SK-N-SH (cell line): ENCODE results near the gene HRH1. TPM values are rescaled to one million over a fixed set of nuclear protein-coding genes. Genes with fewer than 3 reads are reported as not detected.

Source experiments
- CTCF ChIA-PET: fragments of 300-600, 350-600 bp; formaldehyde crosslinking; extraction: SDS; loops from one replicate; lab custom pipeline; 2021; lab: Yijun Ruan, JAX
- POLR2A ChIA-PET: fragments of 350-600 bp; sonication (Branson Sonifier 250); formaldehyde crosslinking; extraction: SDS; loops from one replicate; lab custom pipeline; 2020; ENCODE audit warnings: antibody characterized with exemption, inconsistent platforms; lab: Yijun Ruan, JAX
- DNase-seq: peaks from one replicate; pipeline ENCODE4 v3.0.0; 2012
- H2AFZ ChIP-seq: fragments of 200-600 bp; sonication (generic); 2 replicates; pipeline ENCODE4 v1.8.1; 2016; ENCODE audit warnings: antibody characterized with exemption, mild to moderate bottlenecking, low read depth
- H3F3A ChIP-seq: fragments of 200-600 bp; sonication (generic); replicated peaks from 2 replicates; pipeline ENCODE3; 2016; ENCODE audit warnings: antibody characterized with exemption, mild to moderate bottlenecking; ENCODE audit not compliant: insufficient read depth
- H3K27ac ChIP-seq, 2 experiments: fragments of 200-500 bp in 1 of 2; fragments of 200-600 bp in 1 of 2; sonication (Bioruptor generic) in 1 of 2; sonication (generic), shearing (Covaris generic) in 1 of 2; 2 replicates each; pipeline versions ENCODE4 v1.5.1 to v1.6.1; 2014 to 2016; ENCODE audit warnings: low read depth in 2 of 2, inconsistent platforms in 1 of 2, low read length in 1 of 2, mild to moderate bottlenecking in 1 of 2, mixed read lengths in 1 of 2
- H3K27me3 ChIP-seq: fragments of 200-600 bp; sonication (generic), shearing (Covaris generic); 2 replicates; pipeline ENCODE4 v1.6.1; 2016; ENCODE audit warnings: mixed run types; ENCODE audit not compliant: insufficient read depth
- H3K36me3 ChIP-seq, 2 experiments: fragments of 200-500 bp in 1 of 2; fragments of 200-600 bp in 1 of 2; sonication (Bioruptor generic) in 1 of 2; sonication (generic) in 1 of 2; replicated peaks in 1 of 2; 2 replicates each; pipeline versions ENCODE3 to v1.5.1; 2014 to 2016; ENCODE audit warnings: low read length in 1 of 2, mild to moderate bottlenecking in 1 of 2; ENCODE audit not compliant: insufficient read depth in 2 of 2, control insufficient read depth in 1 of 2
- H3K4me1 ChIP-seq, 2 experiments: fragments of 200-500 bp in 1 of 2; fragments of 200-600 bp in 1 of 2; sonication (Bioruptor generic) in 1 of 2; sonication (generic), shearing (Covaris generic) in 1 of 2; 2 replicates each; pipeline versions ENCODE4 v1.5.1 to v1.6.1; 2014 to 2016; ENCODE audit warnings: low read depth in 1 of 2, low read length in 1 of 2, mixed run types in 1 of 2; ENCODE audit not compliant: insufficient read depth in 2 of 2, control insufficient read depth in 1 of 2
- H3K4me2 ChIP-seq: fragments of 200-600 bp; sonication (generic), shearing (Covaris generic); 2 replicates; pipeline ENCODE4 v1.6.1; 2017; ENCODE audit warnings: mixed run types
- H3K4me3 ChIP-seq, 2 experiments: fragments of 200-500 bp in 1 of 2; fragments of 200-600 bp in 1 of 2; sonication (Bioruptor generic) in 1 of 2; sonication (generic), shearing (Covaris generic) in 1 of 2; 2 replicates each; pipeline versions ENCODE4 v1.5.1 to v1.8.1; 2014 to 2016; ENCODE audit warnings: low read depth in 2 of 2, inconsistent platforms in 1 of 2, low read length in 1 of 2, mild to moderate bottlenecking in 1 of 2, mixed read lengths in 1 of 2, moderate library complexity in 1 of 2
- H3K79me2 ChIP-seq: fragments of 200-600 bp; sonication (generic); 2 replicates; pipeline ENCODE4 v1.8.1; 2017; ENCODE audit warnings: mild to moderate bottlenecking; ENCODE audit not compliant: insufficient read depth
- H3K9ac ChIP-seq: fragments of 200-600 bp; sonication (generic); 2 replicates; pipeline ENCODE4 v1.6.1; 2017; ENCODE audit warnings: mixed run types
- H3K9me2 ChIP-seq: fragments of 200-600 bp; sonication (generic); 2 replicates; pipeline ENCODE4 v1.6.1; 2017; ENCODE audit warnings: mixed run types
- H3K9me3 ChIP-seq: fragments of 200-600 bp; sonication (generic); 2 replicates; pipeline ENCODE4 v1.6.1; 2017; ENCODE audit warnings: mixed run types, mild to moderate bottlenecking, moderate library complexity
- H4K20me1 ChIP-seq: fragments of 200-600 bp; sonication (generic); 2 replicates; pipeline ENCODE4 v1.6.1; 2017; ENCODE audit warnings: mild to moderate bottlenecking, mixed run types; ENCODE audit not compliant: insufficient read depth
- CHD2 ChIP-seq: fragments of 150-350 bp; IDR thresholded peaks from 2 replicates; pipeline ENCODE4 v1.6.1; 2018; ENCODE audit warnings: low read length; ENCODE audit not compliant: partially characterized antibody
- EP300 ChIP-seq, 2 experiments: IDR thresholded peaks; 2 replicates each; pipeline versions ENCODE4 v1.4.0 to v1.6.1; 2012; ENCODE audit warnings: borderline replicate concordance in 1 of 2, low read depth in 1 of 2, low read length in 1 of 2
- FOSL2 ChIP-seq: IDR thresholded peaks from 2 replicates; pipeline ENCODE4 v1.4.0; 2012; ENCODE audit warnings: low read depth, mild to moderate bottlenecking, moderate library complexity, borderline replicate concordance
- FOXJ3 ChIP-seq: sonication (generic); formaldehyde crosslinking; IDR thresholded peaks from 2 replicates; pipeline ENCODE4 v1.5.1; 2020; ENCODE audit warnings: mild to moderate bottlenecking, missing genetic modification reagents
- JUND ChIP-seq: IDR thresholded peaks from 2 replicates; pipeline ENCODE4 v1.4.0; 2012
- NFIC ChIP-seq: IDR thresholded peaks from 2 replicates; pipeline ENCODE4 v1.4.0; 2012; ENCODE audit warnings: borderline replicate concordance
- NRF1 ChIP-seq: IDR thresholded peaks from 2 replicates; pipeline ENCODE4 v1.6.1; 2012; ENCODE audit warnings: low read depth, mild to moderate bottlenecking, low read length
- RAD21 ChIP-seq: IDR thresholded peaks from 2 replicates; pipeline ENCODE4 v1.6.1; 2012; ENCODE audit warnings: mild to moderate bottlenecking, low read length
- RFX5 ChIP-seq: IDR thresholded peaks from 2 replicates; pipeline ENCODE4 v1.6.1; 2012; ENCODE audit warnings: mild to moderate bottlenecking, improper control_type of control experiment, low read length
- RXRA ChIP-seq: IDR thresholded peaks from 2 replicates; pipeline ENCODE4 v1.4.0; 2012; ENCODE audit warnings: low read depth, mild to moderate bottlenecking, borderline replicate concordance
- TCF12 ChIP-seq: IDR thresholded peaks from 2 replicates; pipeline ENCODE4 v1.4.0; 2012
- WGBS: methylation state at CpG from one replicate; pipeline ENCODE4 v1.1.6; 2017; ENCODE audit warnings: low lambda C conversion rate; 5-methylcytosine and 5-hydroxymethylcytosine counted together
- polyA plus RNA-seq, 3 experiments: library from polyadenylated mRNA; depleted of rRNA; stranded (reverse); fragments of >200 nt; gene quantifications; 2 replicates each; pipeline ENCODE4 v1.2.3, GENCODE V29; 2012
- TF ChIP-seq, protein P1 (sequence below): IDR thresholded peaks from 2 replicates; pipeline ENCODE4; 2012
- TF ChIP-seq, protein P2 (sequence below): IDR thresholded peaks from 2 replicates; pipeline ENCODE4 v1.4.0; 2012; ENCODE audit warnings: low read depth
- TF ChIP-seq, protein P3 (sequence below): IDR thresholded peaks from 2 replicates; pipeline ENCODE4 v1.4.0; 2012; ENCODE audit warnings: low read depth, borderline replicate concordance
- TF ChIP-seq, protein P4 (sequence below): fragments of 200-600 bp; sonication (generic); IDR thresholded peaks from 2 replicates; pipeline ENCODE4 v1.6.1; 2017; ENCODE audit warnings: antibody characterized with exemption, mild to moderate bottlenecking, moderate library complexity

The HRH1 gene
- polyA plus RNA-seq, 1 of the 3 experiments (the other 2 are of a cell fraction): 6.2 TPM

DNA sequence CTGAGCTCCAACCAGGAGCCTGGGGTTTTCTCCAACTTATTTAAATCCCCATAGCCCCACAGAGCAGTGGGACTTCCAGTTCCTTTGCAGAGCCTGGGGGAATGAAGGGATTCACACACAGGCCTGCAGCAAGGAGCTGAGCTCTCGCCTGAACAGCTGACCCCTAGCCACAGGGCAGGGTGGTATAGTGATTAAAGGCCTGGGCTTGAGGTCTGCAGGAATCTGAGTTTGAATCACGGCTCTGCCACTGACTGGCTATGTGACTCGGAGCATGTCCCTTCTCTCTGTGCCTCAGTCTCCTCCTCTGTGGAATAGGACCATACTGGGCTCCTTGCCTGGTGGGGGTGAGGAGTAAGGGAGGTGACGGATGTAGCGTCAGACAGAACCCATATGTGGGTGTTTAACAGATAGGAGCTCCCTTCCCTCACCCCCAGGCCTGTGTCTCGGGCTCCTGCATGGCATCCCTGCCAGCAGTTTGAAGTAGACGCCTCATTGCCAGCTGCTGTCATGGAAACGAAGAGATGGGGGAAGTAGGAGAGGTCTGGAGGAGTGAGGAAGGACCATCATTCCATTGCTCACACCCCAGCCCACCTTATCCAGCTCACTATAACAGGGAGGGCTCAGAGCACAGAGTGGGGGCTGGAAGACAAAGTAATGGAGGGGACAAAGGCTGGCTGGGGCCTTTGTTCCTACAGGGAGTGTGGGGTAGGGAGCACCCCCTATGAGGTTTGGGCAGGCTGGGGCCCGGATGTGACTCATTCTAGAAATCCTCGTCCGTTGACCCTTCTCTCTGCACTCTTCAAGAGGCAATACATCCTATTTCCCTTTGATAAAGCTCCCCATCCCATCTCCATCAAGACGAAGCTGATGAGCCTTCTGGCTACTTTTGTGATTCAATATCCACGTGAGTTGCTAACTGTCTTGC lies 14.8 kb downstream of the HRH1 start:
- H3F3A ChIP-seq: no peaks in the 10 kb centered on the region
- H3K4me2 ChIP-seq: peak overlapping the region; percentile 59
- no peaks in the 10 kb centered on the region for H3K9me3 ChIP-seq
- H3K27ac ChIP-seq: peak overlapping the region in 1 of 2 experiments; percentile 74; a peak in 2 of 4 replicates
- no peak overlapping the region for H2AFZ ChIP-seq
- peaks cover 4 to 11% of the 10 kb centered on the region in 2 experiments for H3K36me3 ChIP-seq
- peaks cover 95% of the 10 kb centered on the region for H3K79me2 ChIP-seq
- ChIA-PET CTCF (interaction anchor here (1.1 to 4.6 kb wide), 3 partner anchors 12 to 109 kb away, joined by 3 to 24 read pairs (median 6); no protein-coding TSS in a partner anchor), POLR2A (no interaction called here)
- peaks cover 12% of the 10 kb centered on the region; the same call in 1 of the 2 replicates for H4K20me1 ChIP-seq
- WGBS: 52% methylated on average over 13 of the region's 13 CpGs
- no peak for DNase-seq
- H3K27me3 ChIP-seq: no peaks in the 10 kb centered on the region
- no peaks in the 10 kb centered on the region for H3K9me2 ChIP-seq
- peak overlapping the region; percentile 41; the same call in 1 of the 2 replicates for H3K9ac ChIP-seq
- H3K4me3 ChIP-seq: no peak overlapping the region
- peak in 1 of 2 experiments; percentile 49; a peak in 1 of 4 replicates for TF ChIP-seq EP300 (IDR thresholded peaks at IDR 0.05; ENCODE audit: borderline replicate concordance in 1 of 2, low read depth in 1 of 2, low read length in 1 of 2)
- TF ChIP-seq, protein P1, sequence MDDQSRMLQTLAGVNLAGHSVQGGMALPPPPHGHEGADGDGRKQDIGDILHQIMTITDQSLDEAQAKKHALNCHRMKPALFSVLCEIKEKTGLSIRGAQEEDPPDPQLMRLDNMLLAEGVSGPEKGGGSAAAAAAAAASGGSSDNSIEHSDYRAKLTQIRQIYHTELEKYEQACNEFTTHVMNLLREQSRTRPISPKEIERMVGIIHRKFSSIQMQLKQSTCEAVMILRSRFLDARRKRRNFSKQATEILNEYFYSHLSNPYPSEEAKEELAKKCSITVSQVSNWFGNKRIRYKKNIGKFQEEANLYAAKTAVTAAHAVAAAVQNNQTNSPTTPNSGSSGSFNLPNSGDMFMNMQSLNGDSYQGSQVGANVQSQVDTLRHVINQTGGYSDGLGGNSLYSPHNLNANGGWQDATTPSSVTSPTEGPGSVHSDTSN: 0 out of 2 replicates have a peak, but pooled peaks have one; percentile 8
- TF ChIP-seq, protein P2, sequence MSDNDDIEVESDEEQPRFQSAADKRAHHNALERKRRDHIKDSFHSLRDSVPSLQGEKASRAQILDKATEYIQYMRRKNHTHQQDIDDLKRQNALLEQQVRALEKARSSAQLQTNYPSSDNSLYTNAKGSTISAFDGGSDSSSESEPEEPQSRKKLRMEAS: peak; percentile 23; the same call in 1 of the 2 replicates
- TF ChIP-seq FOXJ3 (CRISPR knock-in tag): no peak
- no peak for TF ChIP-seq RFX5
- TF ChIP-seq, protein P3, sequence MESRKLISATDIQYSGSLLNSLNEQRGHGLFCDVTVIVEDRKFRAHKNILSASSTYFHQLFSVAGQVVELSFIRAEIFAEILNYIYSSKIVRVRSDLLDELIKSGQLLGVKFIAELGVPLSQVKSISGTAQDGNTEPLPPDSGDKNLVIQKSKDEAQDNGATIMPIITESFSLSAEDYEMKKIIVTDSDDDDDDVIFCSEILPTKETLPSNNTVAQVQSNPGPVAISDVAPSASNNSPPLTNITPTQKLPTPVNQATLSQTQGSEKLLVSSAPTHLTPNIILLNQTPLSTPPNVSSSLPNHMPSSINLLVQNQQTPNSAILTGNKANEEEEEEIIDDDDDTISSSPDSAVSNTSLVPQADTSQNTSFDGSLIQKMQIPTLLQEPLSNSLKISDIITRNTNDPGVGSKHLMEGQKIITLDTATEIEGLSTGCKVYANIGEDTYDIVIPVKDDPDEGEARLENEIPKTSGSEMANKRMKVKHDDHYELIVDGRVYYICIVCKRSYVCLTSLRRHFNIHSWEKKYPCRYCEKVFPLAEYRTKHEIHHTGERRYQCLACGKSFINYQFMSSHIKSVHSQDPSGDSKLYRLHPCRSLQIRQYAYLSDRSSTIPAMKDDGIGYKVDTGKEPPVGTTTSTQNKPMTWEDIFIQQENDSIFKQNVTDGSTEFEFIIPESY: 0 out of 2 replicates have a peak, but pooled peaks have one; percentile 33
- TF ChIP-seq NFIC: peak; percentile 36; the same call in 1 of the 2 replicates
- peak; percentile 62; the same call in 1 of the 2 replicates for TF ChIP-seq FOSL2
- TF ChIP-seq RAD21: no peak
- no peak for TF ChIP-seq CHD2
- peak; percentile 22; the same call in 1 of the 2 replicates for TF ChIP-seq RXRA
- peak; percentile 49; the same call in 1 of the 2 replicates for TF ChIP-seq TCF12
- TF ChIP-seq NRF1: no peak
- peak; percentile 63 for TF ChIP-seq JUND
- TF ChIP-seq, protein P4, sequence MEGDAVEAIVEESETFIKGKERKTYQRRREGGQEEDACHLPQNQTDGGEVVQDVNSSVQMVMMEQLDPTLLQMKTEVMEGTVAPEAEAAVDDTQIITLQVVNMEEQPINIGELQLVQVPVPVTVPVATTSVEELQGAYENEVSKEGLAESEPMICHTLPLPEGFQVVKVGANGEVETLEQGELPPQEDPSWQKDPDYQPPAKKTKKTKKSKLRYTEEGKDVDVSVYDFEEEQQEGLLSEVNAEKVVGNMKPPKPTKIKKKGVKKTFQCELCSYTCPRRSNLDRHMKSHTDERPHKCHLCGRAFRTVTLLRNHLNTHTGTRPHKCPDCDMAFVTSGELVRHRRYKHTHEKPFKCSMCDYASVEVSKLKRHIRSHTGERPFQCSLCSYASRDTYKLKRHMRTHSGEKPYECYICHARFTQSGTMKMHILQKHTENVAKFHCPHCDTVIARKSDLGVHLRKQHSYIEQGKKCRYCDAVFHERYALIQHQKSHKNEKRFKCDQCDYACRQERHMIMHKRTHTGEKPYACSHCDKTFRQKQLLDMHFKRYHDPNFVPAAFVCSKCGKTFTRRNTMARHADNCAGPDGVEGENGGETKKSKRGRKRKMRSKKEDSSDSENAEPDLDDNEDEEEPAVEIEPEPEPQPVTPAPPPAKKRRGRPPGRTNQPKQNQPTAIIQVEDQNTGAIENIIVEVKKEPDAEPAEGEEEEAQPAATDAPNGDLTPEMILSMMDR: no peak
- H3K4me1 ChIP-seq: peaks cover 7 to 30% of the 10 kb centered on the region in 2 experiments; a peak in 3 of 4 replicates
